GM15510 (cell line): ENCODE results near the gene ALOX12.
A peak's percentile ranks its signal among the peaks of the same experiment; 100 is the strongest.

ENCODE experiments used
- POLR2A ChIP-seq: IDR thresholded peaks from 3 replicates; pipeline ENCODE4 v1.6.1; 2011; ENCODE audit warnings: borderline replicate concordance; ENCODE audit not compliant: insufficient read length; ENCODE audit errors: extremely low read depth

Gene ALOX12

GRCh38 chr17:7016418-7016817, 20.6 kb downstream of the ALOX12 start:
- TF ChIP-seq POLR2A, result no peak

- no peak for TF ChIP-seq POLR2A
Measured at GRCh38 chr17:7016886-7017826, 21.3 kb downstream of the ALOX12 start.

- no peak for TF ChIP-seq POLR2A
Measured at GRCh38 chr17:7017827-7018200, 22.0 kb downstream of the ALOX12 start.

GRCh38 chr17:7018331-7018964, 22.6 kb downstream of the ALOX12 start:
- TF ChIP-seq POLR2A, result no peak

GRCh38 chr17:7019367-7019766, 23.5 kb downstream of the ALOX12 start:
- no peak for TF ChIP-seq POLR2A

DNA sequence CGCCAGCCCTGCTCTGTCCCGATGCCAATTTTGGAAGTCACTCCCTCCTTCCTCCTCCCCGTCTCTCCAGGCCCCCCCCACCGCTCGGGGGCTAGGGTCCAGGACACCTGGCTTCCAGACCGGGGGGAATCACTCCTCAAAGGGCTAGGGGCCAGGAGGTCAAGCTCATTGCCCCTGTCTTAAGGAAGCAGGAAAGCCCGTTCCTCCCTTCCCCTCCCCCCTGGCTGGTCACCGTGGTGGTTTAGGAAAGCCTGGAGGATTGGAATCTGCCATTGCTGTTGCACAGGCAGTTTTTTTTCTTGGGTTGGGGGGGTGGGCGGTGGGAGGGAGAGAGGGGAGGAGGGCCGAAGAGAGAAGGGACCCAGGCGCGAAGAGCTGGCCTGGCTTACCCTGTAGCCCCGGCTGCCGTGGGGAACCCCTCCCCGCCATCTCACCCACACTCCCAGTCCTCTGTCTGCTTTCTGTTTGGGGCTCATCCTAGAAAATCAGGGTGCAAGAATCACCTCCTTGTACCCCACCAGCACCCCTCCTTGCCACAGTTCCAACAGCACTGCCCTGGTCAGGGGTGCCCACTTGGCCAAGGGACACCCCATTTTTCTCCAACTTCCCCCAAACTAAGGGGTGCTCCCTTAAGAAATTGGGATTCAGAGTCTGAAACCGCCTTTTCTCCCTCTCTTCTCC, 24.1 kb downstream of the ALOX12 start:
- no peak for TF ChIP-seq POLR2A

DNA sequence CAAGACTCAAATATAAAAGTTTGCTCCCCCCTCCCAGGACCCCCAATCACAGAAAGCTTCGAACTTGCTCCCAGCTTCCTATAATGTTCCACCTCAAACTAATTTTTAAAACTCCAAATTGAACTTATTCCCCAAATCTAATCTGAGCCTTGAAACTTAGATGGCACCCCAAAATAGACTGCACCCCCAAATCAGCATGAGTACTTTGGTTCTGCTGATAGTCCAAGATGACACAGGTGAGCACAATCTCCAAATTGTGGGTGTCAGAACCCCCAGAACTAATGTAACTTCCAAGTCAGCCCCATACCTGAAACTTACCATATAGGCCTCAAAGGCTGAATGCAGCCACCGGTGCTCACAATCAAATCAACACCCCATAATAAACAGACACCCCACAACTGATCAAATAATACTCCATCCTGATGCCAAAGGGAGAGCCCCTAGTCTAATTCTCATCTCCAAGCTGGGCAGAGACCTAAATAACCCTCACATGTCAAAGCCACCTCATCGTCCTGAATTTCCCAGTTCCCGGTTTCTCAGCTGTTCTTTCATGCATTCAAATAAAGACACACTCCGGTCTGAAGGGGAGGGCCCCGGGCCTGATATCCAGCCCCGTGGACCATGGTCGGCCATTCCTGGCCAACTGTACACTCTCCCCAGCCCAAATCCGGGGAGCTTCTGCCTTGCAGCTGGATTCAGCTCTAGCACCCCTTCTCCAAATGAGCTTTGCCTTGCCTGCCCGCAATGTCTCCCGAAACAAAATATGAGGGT, 25.2 kb downstream of the ALOX12 start:
- no peak for TF ChIP-seq POLR2A

GRCh38 chr17:7021993-7022778, 26.3 kb downstream of the ALOX12 start:
- peak; percentile 21 for TF ChIP-seq POLR2A

DNA sequence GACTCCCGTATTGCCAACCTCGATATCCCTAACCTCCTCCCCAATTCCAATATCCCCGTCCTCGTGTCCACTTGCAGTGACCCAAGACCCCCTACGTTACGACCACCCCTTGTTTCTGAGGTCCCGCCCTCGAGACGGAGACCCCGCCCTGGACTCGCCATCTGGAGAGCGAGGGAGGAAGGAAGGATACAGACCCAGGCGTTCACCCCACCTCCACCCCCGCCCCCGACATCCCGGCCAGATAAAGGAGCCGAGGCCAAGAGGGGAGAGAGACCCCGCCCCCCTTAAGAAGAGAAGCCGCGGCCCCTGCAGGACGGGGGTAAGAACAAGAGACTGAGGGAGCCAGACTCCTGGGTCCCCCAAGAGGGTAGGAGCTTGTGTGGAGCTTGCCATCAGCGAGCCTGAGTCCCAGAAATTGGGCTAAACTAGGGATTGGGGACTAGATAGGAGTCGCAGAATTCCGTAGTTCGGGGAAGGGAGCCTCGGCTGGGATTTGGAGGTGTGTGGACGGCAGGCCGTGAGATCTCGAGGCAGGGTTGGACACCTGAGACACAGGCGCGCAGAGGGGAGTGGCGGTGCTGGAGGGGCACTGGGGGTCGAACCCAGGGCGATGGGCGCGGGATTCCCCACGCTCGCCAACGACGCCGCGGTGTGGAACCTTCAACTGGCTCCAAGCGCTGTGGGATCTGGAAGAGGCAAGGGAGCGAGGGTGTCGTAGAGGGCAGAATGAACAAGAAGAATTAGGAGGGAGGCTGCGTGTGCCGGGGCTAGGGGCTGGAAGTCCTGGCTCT, 27.1 kb downstream of the ALOX12 start, which contains the start of gene BCL6B:
BCL6B (plus strand) TSS at position 270 of the 791 bp plus-strand sequence. CDS start 622 bp downstream, outside the sequence.
- TF ChIP-seq POLR2A, result no peak

DNA sequence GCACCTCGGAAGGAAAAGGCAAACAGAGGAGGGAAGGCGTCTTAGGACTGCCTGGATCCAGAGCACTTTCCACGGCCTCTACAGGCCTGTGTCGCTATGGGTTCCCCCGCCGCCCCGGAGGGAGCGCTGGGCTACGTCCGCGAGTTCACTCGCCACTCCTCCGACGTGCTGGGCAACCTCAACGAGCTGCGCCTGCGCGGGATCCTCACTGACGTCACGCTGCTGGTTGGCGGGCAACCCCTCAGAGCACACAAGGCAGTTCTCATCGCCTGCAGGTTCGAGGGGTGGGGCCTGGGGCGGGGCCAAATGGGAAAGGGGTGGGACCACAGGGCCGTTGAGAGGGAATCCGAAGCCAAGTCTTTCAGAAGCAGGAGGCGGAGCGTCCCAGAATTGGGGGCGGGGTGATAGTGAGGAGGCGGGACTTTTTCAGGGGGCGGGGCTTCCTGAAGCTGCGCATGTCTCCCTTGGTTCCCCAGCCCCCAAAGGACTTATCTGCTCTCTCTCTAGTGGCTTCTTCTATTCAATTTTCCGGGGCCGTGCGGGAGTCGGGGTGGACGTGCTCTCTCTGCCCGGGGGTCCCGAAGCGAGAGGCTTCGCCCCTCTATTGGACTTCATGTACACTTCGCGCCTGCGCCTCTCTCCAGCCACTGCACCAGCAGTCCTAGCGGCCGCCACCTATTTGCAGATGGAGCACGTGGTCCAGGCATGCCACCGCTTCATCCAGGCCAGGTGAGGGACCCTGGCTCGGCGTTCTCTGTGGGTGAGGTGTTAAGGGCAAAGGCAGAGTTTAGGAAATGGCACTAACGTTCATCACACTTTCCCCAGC, 27.9 kb downstream of the ALOX12 start:
- TF ChIP-seq POLR2A, result no peak

DNA sequence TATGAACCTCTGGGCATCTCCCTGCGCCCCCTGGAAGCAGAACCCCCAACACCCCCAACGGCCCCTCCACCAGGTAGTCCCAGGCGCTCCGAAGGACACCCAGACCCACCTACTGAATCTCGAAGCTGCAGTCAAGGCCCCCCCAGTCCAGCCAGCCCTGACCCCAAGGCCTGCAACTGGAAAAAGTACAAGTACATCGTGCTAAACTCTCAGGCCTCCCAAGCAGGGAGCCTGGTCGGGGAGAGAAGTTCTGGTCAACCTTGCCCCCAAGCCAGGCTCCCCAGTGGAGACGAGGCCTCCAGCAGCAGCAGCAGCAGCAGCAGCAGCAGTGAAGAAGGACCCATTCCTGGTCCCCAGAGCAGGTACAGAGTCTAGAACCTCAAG, 28.5 kb downstream of the ALOX12 start:
- TF ChIP-seq POLR2A, result no peak

- no peak for TF ChIP-seq POLR2A
Measured at GRCh38 chr17:7025245-7025644, 29.4 kb downstream of the ALOX12 start.
